CD4-positive, alpha-beta T cell treated with Interleukin-15 for 1 hour (primary cell): ENCODE data around the gene ASH1L.
"Not testable (repeated sequence)": the region's sequence is repeated elsewhere in the genome, so short reads cannot be mapped to it uniquely, and the experiment has no call there.

Source experiments
- DNase-seq: peaks from one replicate; pipeline ENCODE4 v3.0.0-alpha.2; 2020

ASH1L gene

GRCh38 chr1:155553349-155553748 is 9.3 kb downstream of the ASH1L start:
- no peak for DNase-seq

GRCh38 chr1:155548706-155549105 is 13.9 kb downstream of the ASH1L start:
- DNase-seq, result no peak

GRCh38 chr1:155540000-155540874 is 22.4 kb downstream of the ASH1L start:
- DNase-seq, result no peak

GRCh38 chr1:155537193-155537592 is 25.4 kb downstream of the ASH1L start:
- DNase-seq, result no peak

GRCh38 chr1:155531624-155532023 is 31.0 kb downstream of the ASH1L start:
- no peak for DNase-seq

- no peak for DNase-seq
Measured at GRCh38 chr1:155529929-155530328, 32.7 kb downstream of the ASH1L start.

- no peak for DNase-seq
Measured at GRCh38 chr1:155529109-155529508, 33.5 kb downstream of the ASH1L start.

GRCh38 chr1:155527677-155528076 is 34.9 kb downstream of the ASH1L start:
- no peak for DNase-seq

GRCh38 chr1:155526356-155526755 is 36.2 kb downstream of the ASH1L start:
- no peak for DNase-seq

GRCh38 chr1:155522069-155522468 is 40.5 kb downstream of the ASH1L start:
- DNase-seq, result no peak

GRCh38 chr1:155518484-155518883 is 44.1 kb downstream of the ASH1L start:
- no peak for DNase-seq

GRCh38 chr1:155514582-155515187 is 47.9 kb downstream of the ASH1L start:
- no peak for DNase-seq

GRCh38 chr1:155513300-155513916 is 49.2 kb downstream of the ASH1L start:
- DNase-seq, result no peak

GRCh38 chr1:155511385-155511784 is 51.2 kb downstream of the ASH1L start:
- peak; percentile 20 for DNase-seq

- DNase-seq, result no peak
Measured at GRCh38 chr1:155509064-155509463, 53.5 kb downstream of the ASH1L start.

- DNase-seq, result no peak
Measured at GRCh38 chr1:155507945-155508344, 54.7 kb downstream of the ASH1L start.

- not testable (repeated sequence) for DNase-seq
Measured at GRCh38 chr1:155505963-155506362, 56.6 kb downstream of the ASH1L start.

GRCh38 chr1:155504207-155504606 is 58.4 kb downstream of the ASH1L start:
- DNase-seq, result no peak

GRCh38 chr1:155499953-155500639 is 62.5 kb downstream of the ASH1L start:
- DNase-seq, result no peak

GRCh38 chr1:155499263-155499662 is 63.3 kb downstream of the ASH1L start:
- DNase-seq, result no peak

- not testable (repeated sequence) for DNase-seq
Measured at GRCh38 chr1:155493595-155493994, 69.0 kb downstream of the ASH1L start.

- not testable (repeated sequence) for DNase-seq
Measured at GRCh38 chr1:155488419-155488818, 74.2 kb downstream of the ASH1L start.

GRCh38 chr1:155487541-155487940 is 75.1 kb downstream of the ASH1L start:
- DNase-seq, result no peak
